ENCODE data around the gene SMARCA1. TPM values are rescaled to one million over a fixed set of nuclear protein-coding genes. Genes with fewer than 3 reads are reported as not detected.

The SMARCA1 gene
- total and polyA plus RNA-seq, 10 of the 15 experiments (the other 5 are each of a cell fraction or from before 2014, with no cell fraction given) = 0.02 to 0.31 (median 0.08) TPM; not detected in 3

DNA sequence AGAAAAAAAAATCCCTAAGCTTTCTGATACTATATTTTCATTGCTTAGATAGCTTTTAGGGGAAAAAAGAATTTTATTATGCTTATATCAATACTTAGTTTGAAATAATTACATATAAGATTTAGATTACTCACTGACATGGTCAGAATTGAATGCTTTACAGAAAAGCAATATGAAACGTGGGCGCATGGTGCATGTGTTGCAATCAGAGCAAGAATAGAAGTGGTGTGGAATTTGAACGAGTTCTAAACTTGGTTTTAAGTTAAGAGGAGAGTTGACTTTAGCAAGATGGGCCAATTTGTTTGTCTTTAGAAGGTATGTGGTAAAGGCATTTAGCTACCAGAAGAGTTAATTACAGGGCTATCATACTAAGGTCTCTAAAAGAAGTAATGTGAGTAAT, 38.2 kb upstream of the SMARCA1 start:
- H2AFZ ChIP-seq (ENCODE audit: control insufficient read depth, low read depth, low read length) = no peak overlapping the region
- H3K4me3 ChIP-seq = no peak overlapping the region
- ChIA-PET RAD21 (ENCODE audit: unreplicated experiment) (no interaction called here), POLR2A (no interaction called here), SMC1A (ENCODE audit: uncharacterized antibody, unreplicated experiment) (interaction anchor here (1.0 to 1.5 kb wide), 3 partner anchors 10 to 40 kb away, joined by 3 read pairs; no protein-coding TSS in a partner anchor), CTCF (no interaction called here)
- no peaks in the 10 kb centered on the region for H3K9me3 ChIP-seq (replicated peaks; ENCODE audit: control insufficient read depth, insufficient read depth, low read length)
- no TSS peak for BruUV-seq (replicated peaks)
- H4K20me1 ChIP-seq (ENCODE audit: control insufficient read depth, insufficient read depth) = no peaks in the 10 kb centered on the region
- TF ChIP-seq, protein P1, sequence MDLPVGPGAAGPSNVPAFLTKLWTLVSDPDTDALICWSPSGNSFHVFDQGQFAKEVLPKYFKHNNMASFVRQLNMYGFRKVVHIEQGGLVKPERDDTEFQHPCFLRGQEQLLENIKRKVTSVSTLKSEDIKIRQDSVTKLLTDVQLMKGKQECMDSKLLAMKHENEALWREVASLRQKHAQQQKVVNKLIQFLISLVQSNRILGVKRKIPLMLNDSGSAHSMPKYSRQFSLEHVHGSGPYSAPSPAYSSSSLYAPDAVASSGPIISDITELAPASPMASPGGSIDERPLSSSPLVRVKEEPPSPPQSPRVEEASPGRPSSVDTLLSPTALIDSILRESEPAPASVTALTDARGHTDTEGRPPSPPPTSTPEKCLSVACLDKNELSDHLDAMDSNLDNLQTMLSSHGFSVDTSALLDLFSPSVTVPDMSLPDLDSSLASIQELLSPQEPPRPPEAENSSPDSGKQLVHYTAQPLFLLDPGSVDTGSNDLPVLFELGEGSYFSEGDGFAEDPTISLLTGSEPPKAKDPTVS (IDR thresholded peaks at IDR 0.05; ENCODE audit: low read depth, low read length) = no peak
- TF ChIP-seq IKZF2 (IDR thresholded peaks at IDR 0.05) (no peak), BHLHE40 (IDR thresholded peaks at IDR 0.05; ENCODE audit: borderline replicate concordance in 1 of 2, low read depth in 2 of 2, low read length in 1 of 2) (no peak), EP300 (IDR thresholded peaks at IDR 0.05; ENCODE audit: borderline replicate concordance in 1 of 2, control insufficient read depth in 1 of 2, low read depth in 2 of 2, low read length in 2 of 2) (no peak), ZNF207 (IDR thresholded peaks at IDR 0.05; ENCODE audit: borderline replicate concordance) (no peak)
- no peaks in the 10 kb centered on the region for H3K36me3 ChIP-seq (ENCODE audit: control insufficient read depth in 2 of 2, insufficient read depth in 2 of 2, low read length in 1 of 2)
- H3K9ac ChIP-seq (ENCODE audit: control insufficient read depth, insufficient read depth, low read length) = no peak overlapping the region
- in situ Hi-C loops (cut with MboI) (no loop called here), intact Hi-C loops (cut with micrococcal nuclease; ENCODE audit: unreplicated experiment) (no loop called here)
- no peak overlapping the region for H3K4me2 ChIP-seq (ENCODE audit: control insufficient read depth, insufficient read depth)
- no peak for DNase-seq (ENCODE audit: low read depth, low spot score)
- FAIRE-seq = no peak
- H3K27me3 ChIP-seq (replicated peaks in 1 of 2; ENCODE audit: control insufficient read depth in 2 of 2, insufficient read depth in 2 of 2, low read length in 1 of 2) = no peaks in the 10 kb centered on the region
- H3K79me2 ChIP-seq (ENCODE audit: control insufficient read depth, insufficient read depth, low read length) = no peaks in the 10 kb centered on the region
- no peak for ATAC-seq
- 46% methylated on average over 3 of the region's 3 CpGs for WGBS (ENCODE audit: insufficient coverage, insufficient replicate concordance, low lambda C conversion rate, missing lambda C conversion rate)
- H3K27ac ChIP-seq (ENCODE audit: control insufficient read depth, insufficient read depth) = no peak overlapping the region
- H3K4me1 ChIP-seq (ENCODE audit: control insufficient read depth, insufficient read depth, low read length) = no peaks in the 10 kb centered on the region

DNA sequence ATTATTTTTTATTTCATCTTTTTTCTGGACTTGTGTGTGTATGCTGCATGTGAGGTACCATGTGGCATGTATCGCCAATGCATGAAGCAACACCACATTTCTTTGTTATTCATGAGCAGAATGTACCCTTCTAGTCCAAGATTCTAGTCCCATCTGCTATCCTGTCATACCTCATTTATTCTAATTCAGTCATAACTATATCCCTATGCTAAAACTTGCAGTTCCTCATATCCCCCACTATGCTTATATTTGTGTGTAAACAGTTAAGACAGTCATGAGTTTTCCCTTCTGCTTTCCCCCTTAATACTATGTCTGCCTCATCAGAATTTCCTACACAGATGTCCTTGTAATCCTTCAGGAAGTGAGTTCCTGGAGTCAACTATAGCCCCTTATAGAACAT, 36.5 kb upstream of the SMARCA1 start:
- 88% methylated on average over 1 of the region's 1 CpG for WGBS (ENCODE audit: insufficient coverage, insufficient replicate concordance, low lambda C conversion rate, missing lambda C conversion rate)
- RAD21 ChIA-PET (ENCODE audit: unreplicated experiment) = no interaction called here
- no peaks in the 10 kb centered on the region for H3K4me1 ChIP-seq (ENCODE audit: control insufficient read depth, insufficient read depth, low read length)
- H3K36me3 ChIP-seq (ENCODE audit: control insufficient read depth in 2 of 2, insufficient read depth in 2 of 2, low read length in 1 of 2) = no peaks in the 10 kb centered on the region
- POLR2A ChIA-PET = no interaction called here
- ATAC-seq (no peak), DNase-seq (ENCODE audit: low read depth, low spot score) (no peak), FAIRE-seq (no peak)
- no peak overlapping the region for H3K27ac ChIP-seq (ENCODE audit: control insufficient read depth, insufficient read depth)
- SMC1A ChIA-PET (ENCODE audit: uncharacterized antibody, unreplicated experiment) = interaction anchor here (0.6 kb wide), 1 partner anchor 49 kb away, joined by 3 read pairs; no protein-coding TSS in a partner anchor
- in situ Hi-C loops (cut with MboI) (no loop called here), intact Hi-C loops (cut with micrococcal nuclease; ENCODE audit: unreplicated experiment) (no loop called here)
- H3K9ac ChIP-seq (ENCODE audit: control insufficient read depth, insufficient read depth, low read length) = no peak overlapping the region
- BruUV-seq (replicated peaks) = no TSS peak
- H3K4me2 ChIP-seq (ENCODE audit: control insufficient read depth, insufficient read depth) = no peak overlapping the region
- H2AFZ ChIP-seq (ENCODE audit: control insufficient read depth, low read depth, low read length) = no peak overlapping the region
- CTCF ChIA-PET = no interaction called here
- no peaks in the 10 kb centered on the region for H3K27me3 ChIP-seq (replicated peaks in 1 of 2; ENCODE audit: control insufficient read depth in 2 of 2, insufficient read depth in 2 of 2, low read length in 1 of 2)
- no peaks in the 10 kb centered on the region for H4K20me1 ChIP-seq (ENCODE audit: control insufficient read depth, insufficient read depth)
- H3K79me2 ChIP-seq (ENCODE audit: control insufficient read depth, insufficient read depth, low read length) = no peaks in the 10 kb centered on the region
- TF ChIP-seq ZSCAN29 (IDR thresholded peaks at IDR 0.05) (no peak), IKZF1 (conservative IDR thresholded peaks at IDR 0.05) (no peak), RELA (IDR thresholded peaks at IDR 0.05; ENCODE audit: borderline replicate concordance, partially characterized antibody) (no peak), EP300 (IDR thresholded peaks at IDR 0.05; ENCODE audit: borderline replicate concordance in 1 of 2, control insufficient read depth in 1 of 2, low read depth in 2 of 2, low read length in 2 of 2) (no peak), SPI1 (IDR thresholded peaks at IDR 0.05; ENCODE audit: borderline replicate concordance, insufficient read depth, low read depth, low read length) (no peak), CHD1 (IDR thresholded peaks at IDR 0.05; ENCODE audit: low read depth, low read length) (no peak), NR2C1 (IDR thresholded peaks at IDR 0.05) (no peak), RBBP5 (conservative IDR thresholded peaks at IDR 0.05) (no peak), ZNF207 (IDR thresholded peaks at IDR 0.05; ENCODE audit: borderline replicate concordance) (no peak)
- TF ChIP-seq, protein P2, sequence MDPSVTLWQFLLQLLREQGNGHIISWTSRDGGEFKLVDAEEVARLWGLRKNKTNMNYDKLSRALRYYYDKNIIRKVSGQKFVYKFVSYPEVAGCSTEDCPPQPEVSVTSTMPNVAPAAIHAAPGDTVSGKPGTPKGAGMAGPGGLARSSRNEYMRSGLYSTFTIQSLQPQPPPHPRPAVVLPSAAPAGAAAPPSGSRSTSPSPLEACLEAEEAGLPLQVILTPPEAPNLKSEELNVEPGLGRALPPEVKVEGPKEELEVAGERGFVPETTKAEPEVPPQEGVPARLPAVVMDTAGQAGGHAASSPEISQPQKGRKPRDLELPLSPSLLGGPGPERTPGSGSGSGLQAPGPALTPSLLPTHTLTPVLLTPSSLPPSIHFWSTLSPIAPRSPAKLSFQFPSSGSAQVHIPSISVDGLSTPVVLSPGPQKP (IDR thresholded peaks at IDR 0.05; ENCODE audit: low read depth, low read length) = no peak
- H3K4me3 ChIP-seq = no peak overlapping the region
- H3K9me3 ChIP-seq (replicated peaks; ENCODE audit: control insufficient read depth, insufficient read depth, low read length) = no peaks in the 10 kb centered on the region

Data from GM12878 (cell line).